Bronchial epithelial cell (primary cell): ENCODE data around the gene CDC42BPG. TPM values are rescaled to one million over a fixed set of nuclear protein-coding genes. Genes with fewer than 3 reads are reported as not detected.

Experiments used
- DNase-seq: peaks from one replicate; pipeline ENCODE4 v3.0.0-alpha.2; 2010; ENCODE audit warnings: low read depth
- FAIRE-seq: peaks from 2 replicates; lab custom pipeline; 2011; peaks lifted over from hg19 to GRCh38; lab: Jason Lieb, UNC
- H3K27me3 ChIP-seq: 2 replicates; pipeline ENCODE4 v1.5.1; 2011; ENCODE audit warnings: low read length; ENCODE audit not compliant: control insufficient read depth, insufficient read depth
- H3K36me3 ChIP-seq: 2 replicates; pipeline ENCODE4 v1.5.1; 2011; ENCODE audit warnings: low read length; ENCODE audit not compliant: control insufficient read depth, insufficient read depth
- H3K4me3 ChIP-seq: 2 replicates; pipeline ENCODE4 v1.5.1; 2011; ENCODE audit warnings: mild to moderate bottlenecking, low read depth, low read length, control low read depth
- CTCF ChIP-seq: IDR thresholded peaks from 2 replicates; pipeline ENCODE4 v1.5.1; 2011; ENCODE audit warnings: mild to moderate bottlenecking, moderate library complexity, low read length, control low read depth, inconsistent platforms; ENCODE audit not compliant: insufficient read depth, severe bottlenecking
- total RNA-seq: library from RNA; depleted of rRNA; stranded (reverse); fragments of >200 nt; gene quantifications from 2 replicates; pipeline ENCODE4 v1.2.1, GENCODE V29; 2014

CDC42BPG gene
- 16.6 and 23.0 TPM in 2 replicates for total RNA-seq

- peak; percentile 75 for TF ChIP-seq CTCF
- no peaks in the 10 kb centered on the region for H3K27me3 ChIP-seq
- FAIRE-seq, result no peak
- H3K36me3 ChIP-seq, result peaks cover 6% of the 10 kb centered on the region
- peak within 1 kb of the TSS; percentile 84 for H3K4me3 ChIP-seq
- DNase-seq, result peak; percentile 55
Observed at GRCh38 chr11:64844330-64845128, at the start of gene CDC42BPG. CDC42BPG (minus strand) TSS chr11:64844653; CDS start chr11:64844569, 84 bp downstream.

- FAIRE-seq, result no peak
- Histone ChIP-seq H3K4me3 (no peak overlapping the region), H3K36me3 (peaks cover 11% of the 10 kb centered on the region), H3K27me3 (no peaks in the 10 kb centered on the region)
- DNase-seq, result no peak
- TF ChIP-seq CTCF, result no peak
Observed at GRCh38 chr11:64893194-64894069, 49.0 kb upstream of the CDC42BPG start.

GRCh38 chr11:64892838-64893193 lies 48.4 kb upstream of the CDC42BPG start:
- no peak for FAIRE-seq
- no peak for TF ChIP-seq CTCF
- no peak overlapping the region for H3K4me3 ChIP-seq
- peaks cover 8% of the 10 kb centered on the region for H3K36me3 ChIP-seq
- no peaks in the 10 kb centered on the region for H3K27me3 ChIP-seq
- no peak for DNase-seq

GRCh38 chr11:64892411-64892831 lies 48.0 kb upstream of the CDC42BPG start:
- no peak for DNase-seq
- FAIRE-seq, result no peak
- Histone ChIP-seq H3K27me3 (no peaks in the 10 kb centered on the region), H3K4me3 (no peak overlapping the region), H3K36me3 (peaks cover 4% of the 10 kb centered on the region)
- TF ChIP-seq CTCF, result no peak

- no peak for FAIRE-seq
- no peak overlapping the region for H3K4me3 ChIP-seq
- no peak for DNase-seq
Observed at GRCh38 chr11:64891880-64892279, 47.4 kb upstream of the CDC42BPG start.

More at GRCh38 chr11:64891880-64892279, 47.4 kb upstream of the CDC42BPG start:
- Histone ChIP-seq H3K27me3 (no peaks in the 10 kb centered on the region), H3K36me3 (peaks cover 2% of the 10 kb centered on the region)
- TF ChIP-seq CTCF, result no peak
